Erythroblast (primary cell): ENCODE results near the gene OR7G3.

Experiments used
- DNase-seq, 2 experiments: peaks; one replicate each; lab custom pipeline; 2025; lab: John Stamatoyannopoulos, UW
- GATA1 ChIP-seq: IDR thresholded peaks from 2 replicates; pipeline ENCODE4 v1.6.1; 2011; ENCODE audit warnings: low read depth, mild to moderate bottlenecking, control low read depth, low read length, moderate library complexity
- POLR2A ChIP-seq: IDR thresholded peaks from 2 replicates; pipeline ENCODE4 v1.6.1; 2011; ENCODE audit warnings: mild to moderate bottlenecking, low read length

Gene OR7G3

DNA sequence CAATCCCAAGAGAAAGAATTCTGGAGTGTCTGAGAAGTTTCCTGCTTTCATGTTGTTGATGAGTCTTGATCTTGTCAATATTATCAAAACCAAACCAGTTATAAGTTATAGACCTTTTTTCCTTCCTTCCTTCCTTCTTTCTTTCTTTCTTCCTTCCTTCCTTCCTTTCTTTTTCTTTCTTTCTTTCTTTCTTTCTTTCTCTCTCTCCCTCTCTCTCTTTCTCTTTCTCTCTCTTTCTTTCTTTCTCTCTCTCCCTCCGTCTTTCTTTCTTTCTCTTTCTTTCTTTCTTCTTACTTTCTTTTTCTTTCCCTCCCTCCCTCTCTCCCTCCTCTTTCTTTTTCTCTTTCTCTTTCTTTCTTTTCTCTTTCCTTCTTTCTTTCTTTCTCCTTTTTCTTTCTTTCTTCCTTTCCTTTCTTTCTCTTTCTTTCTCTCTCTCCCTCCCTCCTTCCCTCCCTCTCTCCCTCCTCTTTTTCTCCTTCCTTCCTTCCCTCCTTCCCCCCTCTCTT lies at the start of gene OR7G3:
TSS of gene OR7G3 (minus strand) at position 51 of the 506 bp plus-strand sequence. CDS start at position 51, 0 bp downstream.
- DNase-seq, result no peak
- no peak for TF ChIP-seq POLR2A
- no peak for TF ChIP-seq GATA1

DNA sequence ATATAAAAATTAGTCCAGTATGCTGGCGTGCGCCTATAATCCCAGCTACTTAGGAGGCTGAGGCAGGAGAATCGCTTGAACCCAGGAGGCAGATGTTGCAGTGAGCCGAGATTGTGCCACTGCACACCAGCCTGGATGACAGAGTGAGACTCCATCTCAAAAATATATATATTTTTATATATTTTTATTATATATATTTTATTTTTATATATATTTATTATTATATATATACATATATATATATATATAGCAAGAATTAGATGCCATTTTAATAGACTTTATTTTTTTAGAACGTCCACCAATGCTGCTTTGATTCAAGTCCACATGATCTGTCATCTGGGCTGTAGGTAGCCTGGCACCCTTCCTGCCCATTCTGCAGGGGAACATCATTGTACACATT lies 48.6 kb upstream of the OR7G3 start:
- TF ChIP-seq GATA1 (no peak), POLR2A (no peak)
- no peak for DNase-seq

DNA sequence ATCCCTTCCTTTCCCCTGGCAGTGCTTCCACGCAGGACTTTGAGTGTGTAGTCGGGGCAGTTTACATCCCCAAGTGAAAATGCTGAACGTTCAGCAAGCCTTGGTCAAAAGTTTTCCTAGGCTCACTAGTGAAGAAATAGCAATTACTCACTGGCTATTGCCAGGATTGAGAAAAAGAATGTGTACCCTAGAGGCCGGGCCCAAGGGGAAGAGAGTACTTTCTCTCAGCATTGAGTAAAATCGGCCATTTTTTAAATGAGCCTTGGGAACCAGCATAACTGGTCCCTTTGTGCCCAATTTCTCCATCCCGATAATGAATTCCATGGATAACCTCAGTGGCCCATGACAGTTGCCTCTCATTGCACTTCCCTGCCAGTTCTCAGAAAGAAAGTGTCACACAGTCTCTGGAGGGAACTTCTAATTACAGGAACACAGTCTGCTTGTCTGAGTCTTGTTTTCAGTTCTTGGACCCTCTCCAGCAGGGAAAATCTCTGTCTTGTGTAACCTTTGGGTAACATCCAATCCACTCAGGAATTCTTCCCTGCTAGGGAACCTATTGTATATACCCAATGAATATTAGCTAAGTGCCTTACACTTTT lies 44.7 kb upstream of the OR7G3 start:
- no peak for DNase-seq
- no peak for TF ChIP-seq GATA1
- no peak for TF ChIP-seq POLR2A

DNA sequence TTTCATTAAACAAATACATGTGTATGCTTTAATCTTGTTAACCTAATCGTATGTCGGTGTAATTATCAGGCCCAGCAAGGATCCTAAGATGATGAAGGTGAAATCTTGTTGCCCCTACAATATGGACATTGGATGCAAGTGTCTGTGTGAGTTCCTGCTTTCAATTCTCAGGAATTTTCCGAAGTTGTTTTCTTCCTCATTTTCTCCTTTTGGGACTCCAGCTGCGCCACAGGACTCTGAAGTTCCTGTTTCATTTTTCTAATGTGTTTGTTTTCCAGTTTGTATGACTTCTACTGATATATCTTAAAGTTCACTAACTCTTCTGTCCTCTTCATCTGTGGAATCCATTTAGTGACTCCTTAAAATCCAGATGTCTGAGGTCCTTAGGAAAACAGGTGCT lies 40.1 kb upstream of the OR7G3 start:
- DNase-seq, result no peak

DNA sequence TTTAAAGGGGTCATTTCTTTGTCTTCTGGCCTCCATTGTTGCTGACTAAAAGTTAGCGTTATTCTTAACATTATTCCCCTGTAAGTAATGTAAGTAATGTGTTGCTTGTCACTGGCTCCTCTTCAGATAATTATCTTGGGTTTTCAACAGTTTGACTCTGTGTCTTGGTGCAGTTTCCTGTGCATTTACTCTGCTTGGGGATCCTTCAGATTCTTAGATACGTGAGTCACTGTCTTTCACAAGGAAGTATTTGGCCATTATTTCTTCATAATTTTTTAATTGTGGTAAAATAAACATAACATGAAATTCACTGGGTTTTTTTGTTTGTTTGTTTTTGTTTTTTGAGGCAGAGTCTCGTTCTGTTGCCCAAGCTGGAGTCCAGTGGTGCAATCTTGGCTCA lies 38.5 kb upstream of the OR7G3 start:
- TF ChIP-seq POLR2A, result no peak
- TF ChIP-seq GATA1, result no peak
- DNase-seq, result no peak

More for the DNA sequence above, 40.1 kb upstream of the OR7G3 start:
- TF ChIP-seq POLR2A (no peak), GATA1 (no peak)

DNA sequence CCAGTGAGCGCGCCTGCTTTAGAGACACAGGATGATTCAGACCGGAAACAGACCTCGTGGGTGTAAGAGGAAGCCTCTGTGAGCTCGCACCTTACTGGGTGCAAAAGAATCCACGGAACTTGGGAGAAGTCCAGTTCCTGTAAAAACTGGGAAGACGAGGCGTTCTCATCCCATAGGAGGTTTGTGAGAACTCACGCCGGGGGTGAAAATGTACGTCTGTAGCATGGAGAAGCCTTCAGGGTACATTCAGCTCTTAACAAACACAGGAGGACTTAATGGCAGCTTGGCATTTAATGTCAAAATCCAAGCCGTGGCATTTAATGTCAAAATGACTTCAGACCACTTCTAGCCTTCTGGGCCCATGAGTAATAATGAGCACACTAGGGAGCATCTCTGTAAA lies 34.7 kb upstream of the OR7G3 start:
- no peak for DNase-seq
- TF ChIP-seq GATA1, result no peak

DNA sequence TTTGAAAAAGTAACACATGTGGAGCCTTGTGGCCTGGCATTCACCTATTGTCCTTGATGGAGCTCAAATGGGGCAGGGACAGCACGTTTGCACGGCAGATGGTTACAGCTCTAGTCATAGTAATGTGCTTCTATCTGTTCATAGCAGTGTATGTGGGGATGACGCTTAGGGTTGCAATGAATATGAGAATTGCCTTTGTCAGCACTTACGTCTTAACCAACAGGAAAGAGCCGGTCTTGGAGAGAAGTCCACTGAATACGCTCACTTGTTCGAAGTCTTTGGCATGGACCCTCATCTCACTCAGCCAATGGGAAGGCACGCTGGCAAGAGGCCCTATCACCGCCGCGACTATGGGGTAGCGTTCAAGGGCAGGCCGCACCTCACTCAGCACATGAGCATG lies 33.1 kb upstream of the OR7G3 start:
- DNase-seq, result no peak

DNA sequence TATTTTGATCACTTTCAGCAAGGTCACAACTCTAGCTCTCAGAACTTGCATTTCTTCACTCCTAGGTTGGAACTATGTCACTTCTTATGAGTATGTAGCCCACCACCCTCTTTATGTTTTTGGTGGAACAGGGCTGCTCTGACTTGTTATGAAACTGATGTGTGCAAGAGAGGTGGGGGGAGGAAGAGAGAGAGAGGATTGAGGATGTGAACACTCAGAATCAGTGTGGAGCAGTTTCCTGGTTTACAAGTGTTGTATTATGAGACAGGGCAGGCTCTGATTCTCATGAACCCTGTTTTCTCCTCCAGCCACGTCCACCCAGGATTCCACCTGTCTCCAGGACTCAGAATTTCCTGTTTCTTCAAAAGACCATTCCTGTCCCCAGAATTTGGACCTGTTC lies 29.6 kb upstream of the OR7G3 start:
- DNase-seq, result no peak
- TF ChIP-seq POLR2A (no peak), GATA1 (no peak)

More for the DNA sequence above, 33.1 kb upstream of the OR7G3 start:
- TF ChIP-seq POLR2A, result no peak
- no peak for TF ChIP-seq GATA1

DNA sequence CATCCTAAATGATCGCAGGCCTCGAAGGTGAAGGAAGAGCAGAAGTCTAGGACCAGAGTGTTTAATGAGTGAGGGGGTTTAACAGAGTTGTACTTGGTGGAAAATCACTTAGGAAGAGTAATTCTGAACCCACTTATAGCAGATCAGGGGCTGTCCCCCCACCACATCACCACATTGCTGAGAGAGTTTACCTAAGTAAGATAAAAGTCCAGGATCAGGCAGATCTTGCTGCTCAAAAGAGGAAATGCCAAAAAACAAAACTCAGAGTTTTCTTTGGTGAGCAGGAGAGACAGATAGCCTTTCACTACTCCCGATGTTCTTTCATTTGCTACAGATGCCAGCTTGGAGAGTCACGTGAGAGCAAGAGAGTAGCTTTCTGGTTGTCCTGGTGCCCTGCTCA lies 28.8 kb upstream of the OR7G3 start:
- TF ChIP-seq GATA1 (no peak), POLR2A (no peak)
- DNase-seq, result no peak

DNA sequence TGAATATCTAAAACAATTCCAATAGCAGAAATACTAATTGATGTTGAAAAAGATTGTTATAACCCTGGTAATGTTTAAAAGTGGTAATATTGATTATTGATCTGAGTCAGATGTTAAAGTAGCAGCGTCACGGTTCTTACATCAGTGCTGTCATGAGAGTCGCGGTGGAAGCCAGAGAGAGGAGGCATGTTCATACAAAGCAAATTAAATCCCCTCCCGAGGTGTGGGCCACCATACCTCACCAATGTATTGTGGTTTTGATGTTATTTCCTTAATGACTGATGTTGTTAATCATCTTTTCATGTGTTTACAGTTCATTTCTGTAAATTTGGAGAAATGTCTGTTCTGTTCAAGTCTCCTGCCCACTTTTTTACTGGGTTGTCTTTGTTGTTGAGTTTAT lies 24.6 kb upstream of the OR7G3 start:
- no peak for DNase-seq
- TF ChIP-seq GATA1, result no peak
- TF ChIP-seq POLR2A, result no peak

DNA sequence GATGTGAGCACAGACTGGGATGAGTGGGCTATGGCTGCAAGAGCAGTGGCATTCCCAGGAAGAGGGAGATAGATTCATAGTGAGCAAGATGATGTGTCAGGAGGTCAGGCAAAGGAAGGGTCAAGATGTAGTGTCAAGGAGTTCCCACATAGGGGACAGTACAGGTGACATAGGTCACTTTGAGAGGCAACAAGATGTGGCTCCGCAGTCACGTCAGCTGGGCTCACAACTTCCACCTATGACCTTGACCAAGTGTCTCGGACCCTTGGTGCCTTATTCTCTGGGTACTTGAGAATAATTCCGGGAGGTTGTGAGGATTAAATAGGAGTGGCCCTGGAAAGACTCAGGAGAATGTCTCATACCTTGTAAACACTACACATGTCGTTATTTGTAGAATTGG lies 23.9 kb upstream of the OR7G3 start:
- TF ChIP-seq POLR2A, result no peak
- no peak for TF ChIP-seq GATA1
- DNase-seq, result no peak

DNA sequence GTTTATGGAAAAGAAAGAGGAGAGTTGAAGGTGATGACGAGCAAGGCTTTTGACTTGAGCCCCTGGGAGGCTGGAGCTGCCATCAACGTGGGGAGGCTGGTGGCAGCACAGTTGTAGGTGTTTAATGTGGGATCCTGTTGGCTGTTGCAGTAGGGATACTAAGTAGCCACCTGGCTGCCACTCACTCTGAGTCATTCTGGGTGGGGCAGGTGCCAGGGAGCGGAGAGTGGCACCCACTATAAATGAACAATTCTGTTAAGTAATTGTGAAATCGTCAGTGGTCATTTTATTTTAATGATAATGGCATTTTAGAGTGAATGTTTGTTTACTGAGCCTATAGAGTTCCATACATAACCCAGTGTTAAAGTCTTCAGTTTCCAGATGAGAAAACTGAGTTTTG lies 23.2 kb upstream of the OR7G3 start:
- no peak for DNase-seq
- TF ChIP-seq GATA1 (no peak), POLR2A (no peak)

DNA sequence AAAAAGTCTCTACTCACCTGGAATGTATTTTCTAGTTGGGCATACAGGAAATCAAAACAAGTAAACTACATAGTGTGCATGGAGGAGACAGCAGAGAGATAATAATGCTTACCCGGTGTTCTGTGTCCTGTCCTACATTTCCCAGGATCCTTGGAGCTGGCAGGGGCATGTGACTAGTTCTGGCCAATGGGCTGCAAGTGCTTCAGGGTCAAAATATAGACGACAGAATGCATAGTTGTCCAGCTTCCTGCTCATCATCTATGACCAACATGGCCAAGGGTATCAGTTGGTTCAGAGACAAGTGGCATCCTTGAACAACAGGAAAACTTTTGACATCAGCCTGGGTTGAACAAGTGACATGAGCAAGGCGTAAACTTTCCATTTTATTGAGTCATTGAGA lies 21.9 kb upstream of the OR7G3 start:
- TF ChIP-seq POLR2A, result no peak
- TF ChIP-seq GATA1, result no peak
- DNase-seq, result no peak

DNA sequence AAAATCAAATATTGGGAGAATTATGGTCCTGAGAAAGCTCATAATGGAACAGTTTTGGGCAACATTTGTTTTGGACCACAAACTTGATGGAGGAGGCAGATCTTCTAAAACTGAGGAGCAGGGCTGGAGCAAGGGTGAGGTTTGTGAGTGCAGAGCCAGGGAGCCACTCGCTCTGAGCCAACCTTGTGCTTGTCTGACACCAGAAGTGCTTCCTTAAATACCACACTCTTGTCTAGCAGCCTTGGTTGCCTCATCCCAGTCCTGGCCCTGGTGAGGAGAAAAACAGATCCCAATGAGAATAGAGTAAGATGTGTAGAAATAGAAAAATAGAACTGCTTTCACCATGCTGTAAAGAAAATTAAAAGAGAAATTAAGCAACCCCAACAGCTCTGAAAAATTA lies 20.1 kb upstream of the OR7G3 start:
- no peak for DNase-seq
- no peak for TF ChIP-seq GATA1
- no peak for TF ChIP-seq POLR2A

DNA sequence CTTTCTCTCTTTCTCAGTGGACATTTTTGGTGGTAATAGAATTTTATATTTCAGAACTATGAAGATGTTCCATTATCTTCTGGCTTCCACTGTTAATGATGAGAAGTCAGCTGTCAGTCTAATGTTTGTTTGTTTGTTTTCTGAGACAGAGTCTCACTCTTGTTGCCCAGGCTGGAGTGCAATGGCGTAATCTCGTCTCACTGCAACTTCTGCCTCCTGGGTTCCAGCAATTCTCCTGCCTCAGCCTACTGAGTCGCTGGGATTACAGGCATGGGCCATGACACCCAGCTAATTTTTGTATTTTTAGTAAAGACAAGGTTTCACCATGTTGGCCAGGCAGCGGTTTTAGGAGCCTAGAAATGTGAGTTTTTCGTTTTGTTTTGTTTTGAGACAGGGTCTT lies 18.2 kb upstream of the OR7G3 start:
- peak; percentile 40 to 51 for DNase-seq
- no peak for TF ChIP-seq GATA1
- TF ChIP-seq POLR2A, result no peak
